Lung (tissue), 12 donors: ENCODE results near the gene PARVB. TPM values are rescaled to one million over a fixed set of nuclear protein-coding genes. Genes with fewer than 3 reads are reported as not detected.

Experiments
- ATAC-seq: fragments of 200-7000 bp; cut with Tn5 transposase; one replicate; pipeline ENCODE4 v1.9.1; 2020; ENCODE audit warnings: moderate number of reproducible peaks; ENCODE audit not compliant: insufficient read depth, low FRiP score
- DNase-seq, 3 donors: peaks; one replicate each; pipeline ENCODE4 v3.0.0-alpha.2; 2013 to 2017
- H3K27ac ChIP-seq, 2 donors: one replicate each; pipeline ENCODE4 v1.5.1; 2013; ENCODE audit warnings: mild to moderate bottlenecking in 2 of 2, moderate library complexity in 2 of 2, control low read depth in 1 of 2, inconsistent platforms in 1 of 2, low read depth in 1 of 2, low read length in 1 of 2
- H3K27me3 ChIP-seq, 3 donors: one replicate each; pipeline ENCODE4 v1.5.1; 2013; ENCODE audit warnings: low read length in 2 of 3; ENCODE audit not compliant: control insufficient read depth in 3 of 3, insufficient read depth in 3 of 3
- H3K36me3 ChIP-seq, 4 donors: one replicate each; pipeline ENCODE4 v1.5.1; 2013; ENCODE audit warnings: low read length in 4 of 4, mild to moderate bottlenecking in 1 of 4, moderate library complexity in 1 of 4; ENCODE audit not compliant: control insufficient read depth in 4 of 4, insufficient read depth in 4 of 4
- H3K4me1 ChIP-seq, 5 donors: one replicate each; pipeline ENCODE4 v1.5.1; 2013; ENCODE audit warnings: low read length in 5 of 5, mild to moderate bottlenecking in 2 of 5, moderate library complexity in 1 of 5; ENCODE audit not compliant: control insufficient read depth in 5 of 5, insufficient read depth in 5 of 5
- H3K4me3 ChIP-seq: one replicate; pipeline ENCODE4 v1.5.1; 2013; ENCODE audit warnings: mild to moderate bottlenecking, control low read depth, moderate library complexity
- H3K9ac ChIP-seq, 2 donors: one replicate each; pipeline ENCODE4 v1.5.1; 2013; ENCODE audit warnings: low read length in 2 of 2, control low read depth in 1 of 2; ENCODE audit not compliant: insufficient read depth in 1 of 2
- H3K9me3 ChIP-seq, 4 donors: one replicate each; pipeline ENCODE4 v1.5.1; 2013; ENCODE audit warnings: low read length in 3 of 4, mild to moderate bottlenecking in 1 of 4, moderate library complexity in 1 of 4; ENCODE audit not compliant: control insufficient read depth in 4 of 4, insufficient read depth in 3 of 4
- CTCF ChIP-seq: IDR thresholded peaks from 2 replicates; pipeline ENCODE4 v1.5.1; 2012; ENCODE audit warnings: mild to moderate bottlenecking; ENCODE audit errors: control extremely low read depth, extremely low read depth
- WGBS, 2 donors: extraction: QIAGEN DNeasy Blood & Tissue Kit; methylation state at CpG; one replicate each; pipeline ENCODE4 v1.1.7; 2013; 5-methylcytosine and 5-hydroxymethylcytosine counted together
- polyA plus RNA-seq, 2 donors: library from polyadenylated mRNA; stranded (reverse); fragments of 200-250 nt; gene quantifications; one replicate each; pipeline ENCODE4 v1.2.1, GENCODE V29; 2013
- total RNA-seq, 2 donors: library from RNA; depleted of rRNA in 1 of 2; stranded (reverse); fragments of >200 nt in 1 of 2; gene quantifications; one replicate each; pipeline ENCODE4 v1.2.1, GENCODE V29; 2014 to 2021
- donor health status: control.
- donor health status: control.
- donor health status: Bipolar disorder and iron deficiency.
- donor health status: healthy.
- donor health status: DM: yes; HTN: yes; CAD: no.

Gene PARVB
- total and polyA plus RNA-seq, 4 donors: 16.9 to 64.2 (median 49.7) TPM

- DNase-seq: no peak
- peaks cover 0 to 36% (median 28%) of the 10 kb centered on the region in 4 donors for H3K36me3 ChIP-seq
- ATAC-seq: no peak
- no peaks in the 10 kb centered on the region for H3K9me3 ChIP-seq
- no peak overlapping the region for H3K9ac ChIP-seq
- no peak overlapping the region for H3K27ac ChIP-seq
- H3K4me3 ChIP-seq: no peak overlapping the region
- TF ChIP-seq CTCF: no peak
- no peaks in the 10 kb centered on the region for H3K27me3 ChIP-seq
- WGBS, 2 donors: 90 to 94% methylated on average over 8 of the region's 8 CpGs
- peaks cover 0 to 14% (median under 1%) of the 10 kb centered on the region in 5 donors for H3K4me1 ChIP-seq
Measured at GRCh38 chr22:43996981-43997265, 27.2 kb upstream of the PARVB start.

- Histone ChIP-seq H3K27ac (peak overlapping the region in 1 of 2 donors; percentile 37), H3K4me1 (peaks cover 0 to 27% (median 9%) of the 10 kb centered on the region in 5 donors), H3K9ac (no peak overlapping the region), H3K27me3 (no peaks in the 10 kb centered on the region), H3K9me3 (no peaks in the 10 kb centered on the region), H3K4me3 (no peak overlapping the region), H3K36me3 (peaks cover 0 to 23% (median 21%) of the 10 kb centered on the region in 4 donors)
- WGBS, 2 donors: 78 to 90% methylated on average over 15 of the region's 15 CpGs
- TF ChIP-seq CTCF: no peak
- ATAC-seq: no peak
- no peak for DNase-seq
Measured at GRCh38 chr22:43998679-43999264, 25.3 kb upstream of the PARVB start.

DNA sequence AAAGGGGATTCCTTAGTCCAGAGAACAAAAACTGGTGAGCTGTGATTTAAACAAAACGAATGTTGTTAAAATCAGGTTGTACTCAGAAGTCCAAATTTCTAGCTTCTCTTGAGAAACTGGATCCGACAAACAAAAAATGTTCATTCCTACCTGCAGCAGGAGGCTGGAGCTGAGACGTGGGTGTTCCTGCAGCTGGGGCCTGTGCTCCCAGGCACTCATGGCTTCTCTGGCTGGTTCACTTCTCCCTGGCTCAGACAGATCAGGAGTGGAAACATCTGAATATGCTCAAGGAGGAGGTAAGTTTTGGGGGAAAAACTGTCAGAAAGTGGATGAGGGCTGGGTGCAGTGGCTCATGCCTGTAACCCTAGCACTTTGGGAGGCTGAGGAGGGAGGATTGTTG lies 24.7 kb upstream of the PARVB start:
- no peaks in the 10 kb centered on the region for H3K9me3 ChIP-seq
- WGBS, 2 donors: 91 to 95% methylated on average over 3 of the region's 3 CpGs
- no peak overlapping the region for H3K9ac ChIP-seq
- H3K27me3 ChIP-seq: no peaks in the 10 kb centered on the region
- H3K36me3 ChIP-seq: peaks cover 0 to 19% (median 18%) of the 10 kb centered on the region in 4 donors
- DNase-seq (no peak), ATAC-seq (no peak)
- H3K4me3 ChIP-seq: no peak overlapping the region
- TF ChIP-seq CTCF: no peak
- H3K4me1 ChIP-seq: peaks cover 0 to 27% (median 9%) of the 10 kb centered on the region in 5 donors
- peak overlapping the region in 1 of 2 donors; percentile 37 for H3K27ac ChIP-seq

DNA sequence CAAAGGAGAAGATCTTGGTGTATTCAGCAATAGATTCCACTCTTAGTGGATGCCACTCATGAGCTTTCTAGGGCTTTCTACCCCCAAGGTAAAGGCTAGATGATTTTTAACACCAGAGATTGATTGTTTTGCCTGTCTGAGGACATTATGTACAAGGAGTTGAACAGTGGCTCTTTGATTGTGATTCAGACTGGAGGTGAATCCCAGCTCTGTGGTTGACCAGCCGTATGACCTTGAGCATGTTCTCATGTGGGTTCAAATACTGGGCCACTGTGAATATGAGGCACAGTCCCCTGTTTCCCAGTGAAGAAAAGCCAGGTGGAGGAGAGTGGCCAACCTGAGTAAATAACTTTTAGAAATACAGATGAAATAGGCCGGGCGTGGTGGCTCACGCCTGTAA lies 24.0 kb upstream of the PARVB start:
- H3K4me1 ChIP-seq: peaks cover 0 to 27% (median 9%) of the 10 kb centered on the region in 5 donors
- peaks cover 0 to 19% (median 17%) of the 10 kb centered on the region in 4 donors for H3K36me3 ChIP-seq
- ATAC-seq: no peak
- no peak for DNase-seq
- WGBS, 2 donors: 97 to 98% methylated on average over 4 of the region's 4 CpGs
- no peak overlapping the region for H3K4me3 ChIP-seq
- H3K27me3 ChIP-seq: no peaks in the 10 kb centered on the region
- no peaks in the 10 kb centered on the region for H3K9me3 ChIP-seq
- TF ChIP-seq CTCF: no peak
- no peak overlapping the region for H3K27ac ChIP-seq
- no peak overlapping the region for H3K9ac ChIP-seq
